ENCODE results near the gene CEP20. TPM values are rescaled to one million over a fixed set of nuclear protein-coding genes. Genes with fewer than 3 reads are reported as not detected.

The CEP20 gene
- total RNA-seq, 4 donors from 2014 or later: 34.1 to 66.9 (median 49.6) TPM

GRCh38 chr16:15873737-15874136 lies 14.7 kb downstream of the CEP20 start:
- no peak for ATAC-seq
- TF ChIP-seq POLR2AphosphoS5 (IDR thresholded peaks at IDR 0.05) (no peak), EP300 (IDR thresholded peaks at IDR 0.05) (no peak), POLR2A (IDR thresholded peaks at IDR 0.05) (no peak), CTCF (IDR thresholded peaks at IDR 0.05) (no peak)
- Histone ChIP-seq H3K27me3 (no peaks in the 10 kb centered on the region), H3K4me1 (peaks cover 0 to 56% (median 11%) of the 10 kb centered on the region in 3 donors), H3K9me3 (no peaks in the 10 kb centered on the region), H3K4me3 (no peak overlapping the region), H3K36me3 (peaks cover 6 to 49% of the 10 kb centered on the region in 2 donors), H3K27ac (peak overlapping the region; percentile 40 to 95 (median 88))
- 78 to 85% methylated on average over 1 of the region's 1 CpG for WGBS, 2 donors (ENCODE audit: low coverage in 1 of 2)

- Histone ChIP-seq H3K9me3 (no peaks in the 10 kb centered on the region), H3K36me3 (peaks cover 6 to 46% of the 10 kb centered on the region in 2 donors), H3K4me3 (no peak overlapping the region), H3K4me1 (peaks cover 0 to 60% (median 11%) of the 10 kb centered on the region in 3 donors), H3K27ac (peak overlapping the region in 3 of 4 donors; percentile 83 to 95 (median 92)), H3K27me3 (no peaks in the 10 kb centered on the region)
- no peak for TF ChIP-seq EP300 (IDR thresholded peaks at IDR 0.05)
- TF ChIP-seq CTCF (IDR thresholded peaks at IDR 0.05): no peak
- no peak for TF ChIP-seq POLR2A (IDR thresholded peaks at IDR 0.05)
- ATAC-seq: no peak
- WGBS, 2 donors (ENCODE audit: low coverage in 1 of 2): 33 to 57% methylated on average over 2 of the region's 2 CpGs
Measured at GRCh38 chr16:15873301-15873700, 15.1 kb downstream of the CEP20 start.

- Histone ChIP-seq H3K27ac (peak overlapping the region in 3 of 4 donors; percentile 48 to 95 (median 92)), H3K27me3 (no peaks in the 10 kb centered on the region), H3K36me3 (peaks cover 3 to 41% of the 10 kb centered on the region in 2 donors), H3K4me1 (peaks cover 0 to 86% (median 8%) of the 10 kb centered on the region in 3 donors), H3K4me3 (no peak overlapping the region), H3K9me3 (no peaks in the 10 kb centered on the region)
- TF ChIP-seq EP300 (IDR thresholded peaks at IDR 0.05): no peak
- TF ChIP-seq POLR2AphosphoS5 (IDR thresholded peaks at IDR 0.05): no peak
- TF ChIP-seq CTCF (IDR thresholded peaks at IDR 0.05): no peak
- no peak for TF ChIP-seq POLR2A (IDR thresholded peaks at IDR 0.05)
- WGBS, 2 donors (ENCODE audit: low coverage in 1 of 2): 70 to 100% methylated on average over 3 to 5 of the region's 5 CpGs
- ATAC-seq: no peak
Measured at GRCh38 chr16:15870011-15870410, 18.4 kb downstream of the CEP20 start.

GRCh38 chr16:15866451-15866850 lies 22.0 kb downstream of the CEP20 start:
- H3K27ac ChIP-seq: peak overlapping the region; percentile 58 to 97 (median 94)
- WGBS, 2 donors (ENCODE audit: low coverage in 1 of 2): 25 to 53% methylated on average over 4 to 5 of the region's 5 CpGs
- H3K27me3 ChIP-seq: no peaks in the 10 kb centered on the region
- peaks cover 0 to 35% of the 10 kb centered on the region in 2 donors for H3K36me3 ChIP-seq
- TF ChIP-seq CTCF (IDR thresholded peaks at IDR 0.05) (peak in 1 of 4 experiments; percentile 11), POLR2A (IDR thresholded peaks at IDR 0.05) (no peak), POLR2AphosphoS5 (IDR thresholded peaks at IDR 0.05) (no peak), EP300 (IDR thresholded peaks at IDR 0.05) (no peak)
- H3K9me3 ChIP-seq: no peaks in the 10 kb centered on the region
- ATAC-seq: no peak
- no peak overlapping the region for H3K4me3 ChIP-seq
- H3K4me1 ChIP-seq: peaks cover 0 to 76% (median 0%) of the 10 kb centered on the region in 3 donors

- ATAC-seq: no peak
- peak overlapping the region; percentile 56 to 97 (median 94) for H3K27ac ChIP-seq
- TF ChIP-seq EP300 (IDR thresholded peaks at IDR 0.05): no peak
- no peak for TF ChIP-seq CTCF (IDR thresholded peaks at IDR 0.05)
- no peak for TF ChIP-seq POLR2A (IDR thresholded peaks at IDR 0.05)
- no peak for TF ChIP-seq POLR2AphosphoS5 (IDR thresholded peaks at IDR 0.05)
- peaks cover 0 to 30% of the 10 kb centered on the region in 2 donors for H3K36me3 ChIP-seq
- no peaks in the 10 kb centered on the region for H3K9me3 ChIP-seq
- peaks cover 0 to 76% (median 0%) of the 10 kb centered on the region in 3 donors for H3K4me1 ChIP-seq
- no peak overlapping the region for H3K4me3 ChIP-seq
- no peaks in the 10 kb centered on the region for H3K27me3 ChIP-seq
- 14 to 37% methylated on average over 7 of the region's 7 CpGs for WGBS, 2 donors (ENCODE audit: low coverage in 1 of 2)
Measured at GRCh38 chr16:15865742-15866141, 22.7 kb downstream of the CEP20 start.

Measured in gastroesophageal sphincter (tissue), 4 donors.